B cell (primary cell): ENCODE data around the gene ARHGAP4. TPM values are rescaled to one million over a fixed set of nuclear protein-coding genes. Genes with fewer than 3 reads are reported as not detected.

Source experiments
- ATAC-seq: fragments of 200-7000 bp; cut with Tn5 transposase; one replicate; pipeline ENCODE4 v1.10.0; 2021; ENCODE audit warnings: low read depth, mild to moderate bottlenecking, moderate number of reproducible peaks, moderate library complexity
- CTCF ChIA-PET: fragments of 350-600 bp; sonication (Branson Sonifier 250); formaldehyde crosslinking; loops from one replicate; lab custom pipeline; 2021; ENCODE audit warnings: antibody characterized with exemption, inconsistent platforms; lab: Charles Lee
- POLR2A ChIA-PET: fragments of 350-600 bp; sonication (Branson Sonifier 250); formaldehyde crosslinking; loops from one replicate; lab custom pipeline; 2021; ENCODE audit warnings: antibody characterized with exemption; lab: Charles Lee
- DNase-seq: peaks from one replicate; pipeline ENCODE4 v3.0.0; 2013
- H2AFZ ChIP-seq: 2 replicates; pipeline ENCODE4 v1.6.1; 2012; ENCODE audit warnings: mild to moderate bottlenecking, low read depth, low read length; ENCODE audit not compliant: insufficient read depth, poor library complexity, severe bottlenecking
- H3K27ac ChIP-seq, 2 donors: 1 replicate in 1 of 2; 2 replicates in 1 of 2; pipeline ENCODE4 v1.5.1; 2012 to 2013; ENCODE audit warnings: low read length in 2 of 2, mild to moderate bottlenecking in 2 of 2, moderate library complexity in 1 of 2
- H3K27me3 ChIP-seq, 4 experiments: fragments of 200-600 bp in 1 of 4; sonication (generic) in 1 of 4; replicated peaks in 1 of 4; 1 replicate in 2 of 4; 2 replicates in 2 of 4; pipeline versions ENCODE4 v1.6.1 to v1.7.0; 2013 to 2016; ENCODE audit warnings: low read length in 3 of 4, mild to moderate bottlenecking in 2 of 4, mixed read lengths in 1 of 4, moderate library complexity in 1 of 4; ENCODE audit not compliant: insufficient read depth in 4 of 4, control insufficient read depth in 3 of 4; ENCODE audit errors: control extremely low read depth in 1 of 4
- H3K36me3 ChIP-seq, 2 experiments: replicated peaks in 1 of 2; 1 replicate in 1 of 2; 2 replicates in 1 of 2; pipeline versions ENCODE4 v1.6.1 to v1.7.1; 2013; ENCODE audit warnings: low read length in 1 of 2; ENCODE audit not compliant: insufficient read depth in 2 of 2, control insufficient read depth in 1 of 2; ENCODE audit errors: control extremely low read depth in 1 of 2, extremely low read depth in 1 of 2
- H3K4me1 ChIP-seq, 2 donors: fragments of 200-600 bp in 1 of 2; sonication (generic) in 1 of 2; 1 replicate in 1 of 2; 2 replicates in 1 of 2; pipeline versions ENCODE4 v1.5.1 to v1.6.1; 2013 to 2017; ENCODE audit warnings: low read length in 2 of 2; ENCODE audit not compliant: control insufficient read depth in 2 of 2, insufficient read depth in 2 of 2
- H3K4me2 ChIP-seq: replicated peaks from 2 replicates; pipeline ENCODE3; 2012; ENCODE audit warnings: mild to moderate bottlenecking, low read depth, low read length; ENCODE audit not compliant: poor library complexity, severe bottlenecking
- H3K4me3 ChIP-seq, 5 experiments: fragments of 200-600 bp in 1 of 5; sonication (generic) in 1 of 5; 1 replicate in 3 of 5; 2 replicates in 2 of 5; pipeline versions ENCODE4 v1.5.1 to v1.7.0; 2011 to 2016; ENCODE audit warnings: low read length in 4 of 5, mild to moderate bottlenecking in 4 of 5, low read depth in 2 of 5, control low read depth in 1 of 5, moderate library complexity in 1 of 5; ENCODE audit not compliant: insufficient read depth in 1 of 5; ENCODE audit errors: control extremely low read depth in 1 of 5, extremely low read depth in 1 of 5
- H3K79me2 ChIP-seq: fragments of 200-600 bp; sonication (generic); one replicate; pipeline ENCODE4 v1.6.0; 2016; ENCODE audit warnings: low read length; ENCODE audit not compliant: control insufficient read depth, insufficient read depth
- H3K9ac ChIP-seq: fragments of 200-600 bp; sonication (generic); 2 replicates; pipeline ENCODE4 v1.6.1; 2017; ENCODE audit warnings: mild to moderate bottlenecking, low read length, moderate library complexity
- H3K9me3 ChIP-seq, 3 donors: one replicate each; pipeline versions ENCODE4 v1.6.1 to v1.7.1; 2013; ENCODE audit warnings: low read length in 2 of 3; ENCODE audit not compliant: control insufficient read depth in 2 of 3, insufficient read depth in 1 of 3; ENCODE audit errors: control extremely low read depth in 1 of 3
- H4K20me1 ChIP-seq: 2 replicates; pipeline ENCODE4 v1.6.0; 2012; ENCODE audit warnings: mild to moderate bottlenecking, low read length; ENCODE audit not compliant: insufficient read depth, control insufficient read depth, poor library complexity, severe bottlenecking
- H3K27ac Mint-ChIP-seq: one replicate; pipeline ENCODE4 v1.8.0; 2021; ENCODE audit warnings: mixed read lengths
- H3K27me3 Mint-ChIP-seq: one replicate; pipeline ENCODE4 v1.8.0; 2021; ENCODE audit warnings: mixed read lengths
- H3K4me1 Mint-ChIP-seq: one replicate; pipeline ENCODE4 v1.8.0; 2021; ENCODE audit warnings: mixed read lengths
- H3K4me3 Mint-ChIP-seq: one replicate; pipeline ENCODE4 v1.8.0; 2021; ENCODE audit warnings: mixed read lengths
- H3K9me3 Mint-ChIP-seq: one replicate; pipeline ENCODE4 v1.8.0; 2022; ENCODE audit warnings: mixed read lengths; ENCODE audit not compliant: insufficient read depth
- CTCF ChIP-seq: fragments of 200-600 bp; IDR thresholded peaks from one replicate; pipeline ENCODE4 v1.8.0; 2022; ENCODE audit warnings: antibody characterized with exemption, mild to moderate bottlenecking
- EZH2 ChIP-seq: IDR thresholded peaks from 2 replicates; pipeline ENCODE4 v1.6.1; 2012; ENCODE audit warnings: borderline replicate concordance, low read depth, mild to moderate bottlenecking, moderate library complexity, low read length; ENCODE audit not compliant: insufficient read depth, poor library complexity, severe bottlenecking
- whole genome bisulfite sequencing: methylation state at CpG from one replicate; pipeline ENCODE4 v1.1.5; 2013; ENCODE audit warnings: missing lambda C conversion rate; ENCODE audit not compliant: insufficient coverage; 5-methylcytosine and 5-hydroxymethylcytosine counted together
- intact Hi-C: fragments of 100-400 bp; cut with micrococcal nuclease; formaldehyde crosslinking; loops from one replicate; pipeline ENCODE4 v1.10.0; 2022
- polyA plus RNA-seq: library from polyadenylated mRNA; depleted of rRNA; stranded (reverse); fragments of >200 nt; gene quantifications from 2 replicates; pipeline ENCODE4 v1.2.3, GENCODE V29; 2012
- total RNA-seq, 2 donors: library from RNA; stranded (reverse); fragments of 120-200 nt in 1 of 2; gene quantifications; 1 replicate in 1 of 2; 2 replicates in 1 of 2; pipeline versions ENCODE4 v1.2.3 to v1.2.4, GENCODE V29; 2013 to 2022

ARHGAP4 gene
- total and polyA plus RNA-seq, 2 donors (not counting 1 experiment from before 2014, with no cell fraction given): 242 to 711 TPM

GRCh38 chrX:153880440-153880815, 45.6 kb downstream of the ARHGAP4 start:
- no peak overlapping the region for H3K4me3 ChIP-seq
- Mint-ChIP-seq H3K27ac (no peak overlapping the region), H3K9me3 (no peaks in the 10 kb centered on the region), H3K4me1 (peaks cover 20% of the 10 kb centered on the region), H3K4me3 (no peak overlapping the region), H3K27me3 (peaks cover 23% of the 10 kb centered on the region)
- H2AFZ ChIP-seq: no peak overlapping the region
- peaks cover 0 to 6% (median 0%) of the 10 kb centered on the region in 3 donors for H3K9me3 ChIP-seq
- peaks cover 0 to 62% (median 16%) of the 10 kb centered on the region in 4 experiments for H3K27me3 ChIP-seq
- TF ChIP-seq CTCF: no peak
- no peak for TF ChIP-seq EZH2
- intact Hi-C loops: no loop called here
- H4K20me1 ChIP-seq: no peaks in the 10 kb centered on the region
- no peak overlapping the region for H3K4me2 ChIP-seq
- ATAC-seq (no peak), DNase-seq (no peak)
- ChIA-PET POLR2A (no interaction called here), CTCF (no interaction called here)
- H3K9ac ChIP-seq: no peak overlapping the region
- no peaks in the 10 kb centered on the region for H3K79me2 ChIP-seq
- peaks cover 18 to 20% of the 10 kb centered on the region in 2 donors for H3K4me1 ChIP-seq
- 0% methylated on average over 1 of the region's 6 CpGs for WGBS
- no peaks in the 10 kb centered on the region for H3K36me3 ChIP-seq
- H3K27ac ChIP-seq: no peak overlapping the region

GRCh38 chrX:153879741-153880439, 46.2 kb downstream of the ARHGAP4 start:
- Histone ChIP-seq H3K9ac (no peak overlapping the region), H2AFZ (no peak overlapping the region), H3K9me3 (peaks cover 0 to 3% (median 0%) of the 10 kb centered on the region in 3 donors), H3K36me3 (no peaks in the 10 kb centered on the region), H3K27me3 (peaks cover 0 to 61% (median 13%) of the 10 kb centered on the region in 4 experiments), H4K20me1 (no peaks in the 10 kb centered on the region), H3K4me3 (no peak overlapping the region), H3K79me2 (no peaks in the 10 kb centered on the region), H3K27ac (no peak overlapping the region), H3K4me2 (no peak overlapping the region), H3K4me1 (peaks cover 12 to 15% of the 10 kb centered on the region in 2 donors)
- Mint-ChIP-seq H3K27me3 (peaks cover 24% of the 10 kb centered on the region), H3K27ac (no peak overlapping the region), H3K9me3 (no peaks in the 10 kb centered on the region), H3K4me1 (peaks cover 19% of the 10 kb centered on the region), H3K4me3 (no peak overlapping the region)
- CTCF ChIA-PET: no interaction called here
- ATAC-seq (no peak), DNase-seq (no peak)
- TF ChIP-seq EZH2 (no peak), CTCF (no peak)
- WGBS: 83% methylated on average over 5 of the region's 12 CpGs
- POLR2A ChIA-PET: no interaction called here
- intact Hi-C loops: no loop called here
